NCI-H2227 (cell line): Measurements from ENCODE around the gene KRT80.

Experiments used
- DNase-seq: peaks from one replicate; lab custom pipeline; 2025; ENCODE audit not compliant: unreplicated experiment; lab: John Stamatoyannopoulos, UW

Gene KRT80

GRCh38 chr12:52141875-52142274 lies 49.9 kb downstream of the KRT80 start:
- DNase-seq, result no peak

DNA sequence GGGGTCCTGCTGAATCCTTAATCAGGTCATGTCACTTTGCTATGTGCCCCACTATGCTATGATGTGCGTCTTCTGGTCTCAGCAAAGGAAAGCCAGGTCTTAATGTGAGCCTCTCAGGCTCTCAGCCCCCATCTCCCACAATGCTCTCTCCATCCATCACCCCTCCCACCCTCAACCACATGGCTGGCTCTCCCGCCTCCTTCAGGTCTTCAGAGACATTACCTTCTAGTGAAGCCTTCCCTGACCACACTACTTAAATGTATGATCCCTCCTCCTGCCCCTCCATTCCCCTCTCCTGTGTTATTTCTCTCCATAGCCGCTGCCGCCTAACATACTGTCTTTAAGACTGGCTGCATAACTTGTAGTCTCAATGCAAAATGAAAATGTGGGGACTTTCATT lies 50.5 kb downstream of the KRT80 start:
- DNase-seq, result no peak

GRCh38 chr12:52139579-52140062 lies 52.2 kb downstream of the KRT80 start:
- peak; percentile 11 for DNase-seq

DNA sequence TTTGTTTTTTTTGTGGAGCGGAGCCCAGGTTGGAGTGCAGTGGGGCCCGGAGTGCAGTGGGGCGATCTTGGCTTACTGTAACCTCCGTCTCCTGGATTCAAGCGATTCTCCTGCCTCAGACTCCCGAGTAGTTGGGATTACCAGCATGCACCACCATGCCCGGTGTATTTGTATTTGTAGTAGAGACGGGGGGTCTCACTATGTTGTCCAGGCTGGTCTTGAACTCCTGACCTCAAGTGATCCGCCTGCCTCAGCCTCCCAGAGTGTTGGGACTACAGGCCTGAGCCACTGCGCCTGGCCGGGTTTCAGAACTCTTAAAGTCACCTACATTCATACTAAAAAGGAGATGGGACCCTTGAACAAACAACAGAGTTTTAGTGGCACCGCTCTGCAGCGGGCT lies 52.7 kb downstream of the KRT80 start:
- DNase-seq, result no peak

- no peak for DNase-seq
Observed at GRCh38 chr12:52137746-52138145, 54.1 kb downstream of the KRT80 start.

DNA sequence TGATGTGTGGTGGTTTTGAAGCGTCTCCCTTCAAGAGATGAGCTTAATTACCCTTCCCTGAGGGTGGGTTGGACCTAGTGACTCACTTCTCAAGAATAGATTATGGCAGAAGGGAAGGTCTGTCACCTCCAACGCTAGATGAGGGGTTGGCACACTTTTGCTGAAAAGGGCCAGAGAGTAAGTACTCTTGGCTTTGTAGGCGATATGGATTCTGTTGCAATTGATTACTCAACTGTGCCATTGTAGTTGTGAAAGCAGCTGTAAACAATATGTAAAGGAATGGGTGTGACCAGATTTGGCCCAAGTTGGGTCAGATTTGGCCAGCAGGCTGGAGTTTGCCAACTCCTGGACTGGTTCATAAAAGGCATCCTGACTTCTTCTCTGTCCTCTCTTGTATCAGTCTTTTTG lies 59.1 kb downstream of the KRT80 start:
- no peak for DNase-seq

DNA sequence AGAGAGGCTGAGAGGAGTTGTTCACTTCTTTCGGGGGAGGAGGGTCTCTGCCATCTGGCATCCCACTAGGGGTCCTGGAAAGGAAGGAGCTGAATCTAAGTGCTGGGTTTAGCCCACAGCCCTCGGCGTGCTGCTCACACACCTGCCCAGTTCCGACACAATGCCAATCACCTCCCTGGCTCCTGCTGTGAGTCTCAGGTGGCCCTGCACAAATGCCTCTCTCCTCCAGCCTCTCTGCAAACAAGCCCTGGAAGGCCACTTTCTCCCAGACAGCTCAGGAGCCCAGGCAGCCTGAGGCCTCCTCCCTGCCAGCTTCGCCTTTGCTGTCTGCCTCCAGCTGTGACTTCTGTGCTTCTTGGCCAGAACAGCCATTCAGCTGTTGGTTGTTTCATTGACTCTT lies 61.1 kb downstream of the KRT80 start:
- peak; percentile 59 for DNase-seq

- DNase-seq, result no peak
Observed at GRCh38 chr12:52127683-52128450, 63.9 kb downstream of the KRT80 start.

- no peak for DNase-seq
Observed at GRCh38 chr12:52126605-52127578, 64.9 kb downstream of the KRT80 start.

DNA sequence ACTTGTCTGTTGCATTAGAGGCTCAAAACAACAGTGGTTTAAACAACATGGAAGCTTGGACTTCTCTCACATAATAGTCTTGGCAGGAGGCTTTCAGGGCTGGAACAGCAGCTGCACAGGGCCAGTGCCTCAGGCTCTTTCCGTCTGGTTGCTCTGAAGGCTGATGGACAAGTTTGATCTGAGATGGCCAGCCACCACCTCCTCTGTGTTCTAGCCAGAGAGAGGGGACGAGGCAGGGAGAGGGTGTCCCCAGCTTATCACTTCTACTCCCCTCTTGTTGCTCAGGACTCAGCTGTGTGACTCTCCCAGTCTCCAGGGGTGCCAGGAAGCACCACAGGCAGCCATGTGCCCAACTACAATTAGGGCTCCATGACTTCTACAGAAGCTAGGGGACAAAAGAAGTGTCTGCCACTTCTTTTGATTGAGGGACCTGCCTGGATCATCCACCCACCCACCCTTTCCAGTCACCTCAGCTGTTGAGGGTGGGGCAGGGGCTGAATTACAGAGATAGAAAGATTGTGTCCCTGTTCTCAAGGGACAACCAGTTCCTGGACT lies 65.7 kb downstream of the KRT80 start:
- DNase-seq, result no peak

GRCh38 chr12:52125476-52125900 lies 66.3 kb downstream of the KRT80 start:
- DNase-seq, result no peak

- no peak for DNase-seq
Observed at GRCh38 chr12:52123487-52124186, 68.2 kb downstream of the KRT80 start.

DNA sequence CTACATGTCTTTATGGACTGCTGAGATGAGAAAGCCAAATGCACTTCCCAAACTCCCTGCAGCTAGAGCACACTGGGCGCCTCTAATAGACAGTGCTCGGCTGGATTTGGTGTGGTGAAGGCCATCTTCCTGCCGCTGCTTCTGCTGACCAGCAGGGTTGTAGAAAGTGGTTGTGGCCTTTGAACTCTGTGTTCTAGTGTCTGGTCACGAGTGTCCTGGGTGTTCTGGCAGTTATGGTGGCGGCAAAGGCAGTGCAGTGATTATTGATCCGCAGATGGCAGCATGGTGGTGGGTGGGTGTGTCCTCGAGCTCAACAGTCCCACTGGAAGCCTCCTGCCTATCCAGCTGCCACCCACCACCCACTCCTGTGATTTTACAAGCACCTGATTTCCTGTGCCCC lies 68.9 kb downstream of the KRT80 start:
- no peak for DNase-seq

DNA sequence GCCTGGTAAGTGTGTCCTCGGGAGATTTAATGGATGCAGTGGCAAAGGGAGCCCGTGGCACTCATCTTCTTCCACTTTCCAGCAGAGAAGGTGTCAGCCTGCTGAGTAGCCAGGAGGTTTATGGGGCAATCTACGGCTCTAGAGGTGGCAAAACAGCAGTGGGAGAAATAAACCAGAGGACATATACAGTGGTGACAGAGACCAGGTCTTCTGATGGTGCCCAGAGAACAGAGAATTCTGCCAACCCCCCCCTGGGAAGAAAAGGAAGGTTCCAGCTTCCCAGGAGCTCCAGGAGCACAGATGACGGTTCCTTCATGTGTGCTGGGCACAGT lies 69.3 kb downstream of the KRT80 start:
- no peak for DNase-seq

GRCh38 chr12:52121824-52122539 lies 69.8 kb downstream of the KRT80 start:
- peak; percentile 30 for DNase-seq

GRCh38 chr12:52120951-52121823 lies 70.6 kb downstream of the KRT80 start:
- DNase-seq, result no peak

- DNase-seq, result no peak
Observed at GRCh38 chr12:52119398-52120254, 72.2 kb downstream of the KRT80 start.
